IPS-20b (cell line): ENCODE results near the gene TSPAN32.

Source experiments
- H3K27ac ChIP-seq: one replicate; pipeline ENCODE4 v1.5.1; 2013; ENCODE audit warnings: low read length
- H3K27me3 ChIP-seq: 2 replicates; pipeline ENCODE4 v1.6.1; 2013; ENCODE audit warnings: mild to moderate bottlenecking, low read length, inconsistent platforms; ENCODE audit not compliant: insufficient read depth
- H3K36me3 ChIP-seq: 2 replicates; pipeline ENCODE4 v1.6.1; 2013; ENCODE audit warnings: low read depth, mild to moderate bottlenecking, inconsistent platforms, low read length, moderate library complexity; ENCODE audit not compliant: insufficient read depth
- H3K4me1 ChIP-seq: 2 replicates; pipeline ENCODE4 v1.6.1; 2013; ENCODE audit warnings: mild to moderate bottlenecking, control low read depth, inconsistent platforms, low read length, moderate library complexity; ENCODE audit not compliant: insufficient read depth
- H3K4me3 ChIP-seq: 2 replicates; pipeline ENCODE4 v1.5.1; 2013; ENCODE audit warnings: mild to moderate bottlenecking, low read length, inconsistent platforms
- H3K9ac ChIP-seq: 2 replicates; pipeline ENCODE4 v1.6.1; 2013; ENCODE audit warnings: low read depth, mild to moderate bottlenecking, inconsistent platforms, low read length, moderate library complexity
- H3K9me3 ChIP-seq: 2 replicates; pipeline ENCODE4 v1.6.1; 2013; ENCODE audit warnings: mild to moderate bottlenecking, low read depth, low read length, inconsistent platforms; ENCODE audit not compliant: insufficient read depth

TSPAN32 gene

GRCh38 chr11:2262301-2263070, 39.3 kb upstream of the TSPAN32 start:
- H3K36me3 ChIP-seq: no peaks in the 10 kb centered on the region
- no peaks in the 10 kb centered on the region for H3K9me3 ChIP-seq
- no peak overlapping the region for H3K4me3 ChIP-seq
- no peak overlapping the region for H3K27ac ChIP-seq
- H3K9ac ChIP-seq: no peak overlapping the region
- peaks cover 31% of the 10 kb centered on the region for H3K27me3 ChIP-seq
- no peaks in the 10 kb centered on the region for H3K4me1 ChIP-seq

- no peak overlapping the region for H3K4me3 ChIP-seq
- H3K27me3 ChIP-seq: peaks cover 38% of the 10 kb centered on the region
- no peaks in the 10 kb centered on the region for H3K4me1 ChIP-seq
- no peaks in the 10 kb centered on the region for H3K9me3 ChIP-seq
- H3K27ac ChIP-seq: no peak overlapping the region
- no peak overlapping the region for H3K9ac ChIP-seq
- no peaks in the 10 kb centered on the region for H3K36me3 ChIP-seq
These were observed 38.7 kb upstream of the TSPAN32 start for GRCh38 chr11:2263071-2263565.

GRCh38 chr11:2263724-2264360, 38.0 kb upstream of the TSPAN32 start:
- Histone ChIP-seq H3K9ac (no peak overlapping the region), H3K9me3 (no peaks in the 10 kb centered on the region), H3K27me3 (peaks cover 45% of the 10 kb centered on the region), H3K27ac (no peak overlapping the region), H3K4me1 (no peaks in the 10 kb centered on the region), H3K36me3 (no peaks in the 10 kb centered on the region), H3K4me3 (no peak overlapping the region)

GRCh38 chr11:2264366-2265053, 37.3 kb upstream of the TSPAN32 start:
- no peaks in the 10 kb centered on the region for H3K9me3 ChIP-seq
- H3K9ac ChIP-seq: no peak overlapping the region
- no peak overlapping the region for H3K4me3 ChIP-seq
- peaks cover 52% of the 10 kb centered on the region for H3K27me3 ChIP-seq
- H3K27ac ChIP-seq: no peak overlapping the region
- H3K36me3 ChIP-seq: no peaks in the 10 kb centered on the region
- no peaks in the 10 kb centered on the region for H3K4me1 ChIP-seq

- Histone ChIP-seq H3K9me3 (no peaks in the 10 kb centered on the region), H3K27ac (no peak overlapping the region), H3K4me3 (no peak overlapping the region), H3K36me3 (no peaks in the 10 kb centered on the region), H3K27me3 (peaks cover 60% of the 10 kb centered on the region), H3K9ac (no peak overlapping the region), H3K4me1 (no peaks in the 10 kb centered on the region)
These were observed 36.4 kb upstream of the TSPAN32 start for GRCh38 chr11:2265396-2265795.

GRCh38 chr11:2265854-2266585, 35.8 kb upstream of the TSPAN32 start:
- H3K9me3 ChIP-seq: no peaks in the 10 kb centered on the region
- H3K4me3 ChIP-seq: no peak overlapping the region
- H3K9ac ChIP-seq: no peak overlapping the region
- peaks cover 67% of the 10 kb centered on the region for H3K27me3 ChIP-seq
- no peaks in the 10 kb centered on the region for H3K4me1 ChIP-seq
- H3K27ac ChIP-seq: no peak overlapping the region
- no peaks in the 10 kb centered on the region for H3K36me3 ChIP-seq

- H3K9ac ChIP-seq: no peak overlapping the region
- no peak overlapping the region for H3K27ac ChIP-seq
- H3K4me1 ChIP-seq: no peaks in the 10 kb centered on the region
These were observed 35.1 kb upstream of the TSPAN32 start for GRCh38 chr11:2266586-2267305.

GRCh38 chr11:2267306-2267850, 34.4 kb upstream of the TSPAN32 start:
- peaks cover 80% of the 10 kb centered on the region for H3K27me3 ChIP-seq
- H3K4me1 ChIP-seq: no peaks in the 10 kb centered on the region
- no peaks in the 10 kb centered on the region for H3K36me3 ChIP-seq
- H3K9me3 ChIP-seq: no peaks in the 10 kb centered on the region
- H3K9ac ChIP-seq: no peak overlapping the region
- no peak overlapping the region for H3K4me3 ChIP-seq
- no peak overlapping the region for H3K27ac ChIP-seq

More at GRCh38 chr11:2266586-2267305, 35.1 kb upstream of the TSPAN32 start:
- Histone ChIP-seq H3K4me3 (no peak overlapping the region), H3K9me3 (no peaks in the 10 kb centered on the region), H3K27me3 (peaks cover 74% of the 10 kb centered on the region), H3K36me3 (no peaks in the 10 kb centered on the region)

- Histone ChIP-seq H3K36me3 (no peaks in the 10 kb centered on the region), H3K4me1 (no peaks in the 10 kb centered on the region), H3K4me3 (peak overlapping the region; percentile 52; the same call in 1 of the 2 replicates), H3K9ac (no peak overlapping the region), H3K9me3 (no peaks in the 10 kb centered on the region), H3K27me3 (peaks cover 87% of the 10 kb centered on the region), H3K27ac (no peak overlapping the region)
These were observed 33.7 kb upstream of the TSPAN32 start for GRCh38 chr11:2267851-2268728.
